Stimulated activated CD8-positive, alpha-beta memory T cell treated with anti-CD3 and anti-CD28 coated beads, Interleukin-2, amount 100 ng/mL, for 48 hours (primary cell): ENCODE data around the gene PRKCA.

Source experiments
- DNase-seq, 2 donors: peaks; one replicate each; pipeline ENCODE4 v3.0.0-alpha.2; 2020; ENCODE audit warnings: low read depth in 2 of 2

Gene PRKCA

DNA sequence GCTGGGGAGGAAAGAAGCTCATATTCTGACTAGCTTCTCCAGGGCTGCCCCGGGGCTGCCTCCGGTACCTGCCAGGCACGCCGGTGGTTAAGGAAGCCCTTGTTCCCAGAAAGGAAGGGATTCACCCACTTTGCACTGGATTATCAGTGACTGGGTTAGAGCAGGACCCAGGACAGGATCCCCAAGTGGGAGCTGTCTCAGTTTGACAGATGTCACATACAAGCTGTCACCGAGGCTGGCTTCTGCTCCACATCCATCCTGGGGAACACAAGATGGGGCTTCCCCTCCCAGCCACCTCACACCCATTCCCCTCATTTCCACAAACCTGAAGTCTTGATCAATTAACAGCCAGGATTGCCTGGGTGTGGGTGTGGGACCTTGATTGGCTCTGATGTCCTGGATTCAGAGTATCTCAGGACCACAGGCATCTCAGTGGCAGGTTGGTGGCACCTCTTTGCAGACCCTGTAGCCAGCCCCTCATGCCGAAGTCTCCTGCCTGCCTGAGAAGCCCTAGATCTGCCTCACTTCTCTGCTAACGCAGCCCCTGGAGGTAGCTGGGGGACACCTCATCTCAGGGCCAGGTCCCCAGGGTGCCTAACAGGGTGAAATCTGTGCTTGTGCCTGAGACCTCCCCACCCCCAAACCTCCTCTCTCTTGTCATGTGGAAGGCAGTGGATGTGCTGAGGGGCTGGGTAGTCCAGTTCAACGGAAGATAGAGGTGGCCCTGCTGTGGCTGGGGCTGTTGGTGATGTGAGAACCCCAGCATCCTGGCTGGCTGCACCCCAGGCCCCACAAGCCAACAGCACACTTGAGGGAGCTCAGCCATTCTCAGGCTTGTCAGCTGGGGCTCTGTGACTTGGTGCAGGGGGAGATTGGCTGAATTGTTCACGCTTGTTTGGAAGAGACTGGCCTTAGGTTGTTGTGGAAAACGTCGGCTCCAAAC lies 533.9 kb downstream of the PRKCA start:
- DNase-seq: no peak

DNA sequence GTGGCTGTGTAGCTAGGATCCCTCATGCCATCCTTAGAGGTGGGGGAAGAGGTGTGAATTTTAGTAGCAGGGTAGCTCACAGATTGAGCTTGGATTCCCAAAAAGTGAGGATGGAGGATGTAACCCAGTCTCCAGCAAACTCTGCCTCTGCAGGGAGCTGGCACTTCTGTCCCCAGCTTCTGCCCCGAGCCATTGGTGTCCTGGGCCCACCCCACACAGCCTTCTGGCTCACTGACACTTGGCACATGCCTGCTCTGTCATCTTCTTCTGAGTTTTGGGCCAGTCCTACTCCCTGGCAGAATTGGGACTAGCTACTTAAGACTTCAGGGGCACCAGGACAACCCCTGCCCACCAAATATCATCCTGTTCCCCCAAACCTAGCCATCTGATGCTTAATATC lies 534.8 kb downstream of the PRKCA start:
- no peak for DNase-seq

DNA sequence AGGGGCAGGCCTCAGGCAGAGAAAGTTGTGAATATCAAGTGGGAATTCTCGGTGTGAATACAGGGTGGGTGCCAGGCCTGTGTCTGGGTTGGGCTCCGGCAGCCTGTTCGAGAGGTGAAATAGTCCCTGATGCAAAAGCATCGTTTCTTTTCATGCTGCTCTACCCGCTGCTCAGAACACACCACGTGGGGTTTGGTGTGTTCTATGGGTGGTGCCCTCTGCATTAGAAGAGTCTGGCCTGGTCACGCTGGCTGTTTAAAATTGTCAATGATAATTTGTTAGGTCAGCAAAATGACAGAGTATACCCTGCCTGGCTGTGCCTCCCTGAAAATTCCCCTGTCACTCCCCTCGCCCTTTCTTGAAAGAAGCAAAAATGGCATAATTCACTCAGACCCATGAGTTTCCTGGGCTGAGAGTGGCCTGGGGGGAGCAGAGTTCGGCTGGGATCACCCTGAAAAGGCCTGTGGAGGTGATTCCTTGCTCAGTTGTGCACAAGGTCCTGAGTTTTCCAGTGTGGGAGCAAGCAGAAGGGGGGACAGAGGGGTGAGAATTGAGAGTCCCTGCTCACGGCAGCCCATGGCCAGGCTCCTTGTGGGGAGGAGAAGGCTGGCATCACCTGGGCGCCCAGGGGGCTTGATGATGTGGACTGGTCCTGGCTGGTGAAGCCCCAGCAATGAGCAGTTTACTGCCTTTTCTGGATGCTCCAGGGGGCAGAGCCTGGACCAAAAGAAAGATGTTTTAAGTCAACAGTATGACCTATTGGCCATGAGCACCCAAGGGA lies 535.7 kb downstream of the PRKCA start:
- no peak for DNase-seq

- DNase-seq: no peak
Measured at GRCh38 chr17:66839616-66840015, 537.2 kb downstream of the PRKCA start.

- no peak for DNase-seq
Measured at GRCh38 chr17:66840061-66840460, 537.6 kb downstream of the PRKCA start.

DNA sequence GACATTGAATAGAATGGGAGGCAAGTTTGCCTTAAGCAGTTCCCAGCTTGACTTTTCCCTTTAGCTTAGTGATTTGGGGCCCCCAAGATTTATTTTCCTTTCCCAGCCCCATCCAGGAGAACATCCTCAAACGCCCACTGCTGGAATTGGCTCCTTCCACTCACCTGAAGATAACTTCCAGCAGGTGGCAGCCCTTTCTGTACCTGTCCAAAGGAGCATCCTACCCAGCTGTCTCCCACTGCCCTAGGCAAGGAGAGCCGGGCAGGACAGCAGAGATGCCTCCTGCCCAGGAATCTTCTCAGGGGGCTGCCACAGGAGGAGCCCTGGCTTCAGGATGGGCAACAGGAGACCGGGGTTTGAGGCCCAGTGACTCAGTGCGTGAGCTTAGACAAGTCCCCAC lies 538.9 kb downstream of the PRKCA start:
- DNase-seq: no peak

DNA sequence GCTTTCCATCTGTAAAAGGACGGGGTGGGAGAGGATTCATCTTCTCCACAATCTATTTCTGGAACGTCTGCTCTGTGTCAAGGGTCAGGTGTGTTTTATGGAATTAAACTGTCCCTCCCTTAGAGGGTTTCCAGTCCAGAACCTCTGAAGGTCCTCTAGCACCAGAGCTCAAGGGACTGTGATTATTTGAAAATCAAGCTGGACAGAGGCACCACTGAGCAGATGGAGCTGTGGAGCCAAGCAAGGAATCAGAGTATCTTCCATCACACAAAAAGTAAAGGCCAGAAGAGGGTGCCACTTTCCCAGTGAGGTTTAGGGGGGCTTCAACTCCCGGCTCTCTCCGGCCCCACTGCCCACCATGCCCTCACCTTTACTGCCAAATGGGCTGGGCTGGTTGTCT lies 539.3 kb downstream of the PRKCA start:
- DNase-seq: no peak

GRCh38 chr17:66842505-66842904 lies 540.1 kb downstream of the PRKCA start:
- no peak for DNase-seq

DNA sequence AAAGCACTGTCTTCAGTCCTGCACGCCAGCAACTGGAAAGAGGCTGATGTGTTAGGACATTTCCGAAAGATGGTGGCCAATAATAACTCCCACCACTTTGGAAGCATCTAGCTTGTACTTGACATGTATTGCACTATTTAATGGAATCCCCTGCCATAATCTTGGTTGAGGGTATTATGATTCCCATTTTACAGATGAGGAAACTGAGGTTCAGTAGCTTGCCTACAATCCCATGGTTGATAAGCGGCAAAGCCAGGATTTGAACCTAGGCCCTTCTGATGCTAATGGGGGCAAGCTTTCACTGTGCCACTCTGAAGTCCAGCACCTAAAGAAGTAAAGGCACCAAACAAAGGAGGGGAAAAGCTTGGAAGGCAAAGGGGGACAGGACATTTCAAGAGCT lies 540.5 kb downstream of the PRKCA start:
- DNase-seq: no peak

DNA sequence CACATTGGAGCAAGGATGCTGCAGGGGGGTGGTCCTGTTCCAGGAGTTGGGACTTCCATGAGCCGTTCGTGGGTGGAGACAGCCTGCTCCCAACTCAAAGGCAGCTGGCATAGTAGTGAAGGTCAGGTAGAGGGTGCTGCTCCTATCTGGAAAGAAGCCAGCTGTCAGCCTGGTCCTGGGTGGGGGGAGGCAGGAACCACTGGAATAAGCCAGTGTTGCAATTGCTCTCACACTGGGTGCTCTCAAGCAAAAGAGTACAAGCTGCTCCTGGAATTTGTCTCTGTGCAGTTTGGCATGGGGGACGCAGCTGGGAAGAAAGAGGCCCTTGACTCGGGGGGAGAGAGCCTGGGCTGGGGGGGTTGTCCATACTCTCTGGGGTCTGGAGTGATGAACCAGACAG lies 541.2 kb downstream of the PRKCA start:
- DNase-seq: no peak

- no peak for DNase-seq
Measured at GRCh38 chr17:66847704-66848103, 545.3 kb downstream of the PRKCA start.

GRCh38 chr17:66848496-66848895 lies 546.1 kb downstream of the PRKCA start:
- DNase-seq: no peak

DNA sequence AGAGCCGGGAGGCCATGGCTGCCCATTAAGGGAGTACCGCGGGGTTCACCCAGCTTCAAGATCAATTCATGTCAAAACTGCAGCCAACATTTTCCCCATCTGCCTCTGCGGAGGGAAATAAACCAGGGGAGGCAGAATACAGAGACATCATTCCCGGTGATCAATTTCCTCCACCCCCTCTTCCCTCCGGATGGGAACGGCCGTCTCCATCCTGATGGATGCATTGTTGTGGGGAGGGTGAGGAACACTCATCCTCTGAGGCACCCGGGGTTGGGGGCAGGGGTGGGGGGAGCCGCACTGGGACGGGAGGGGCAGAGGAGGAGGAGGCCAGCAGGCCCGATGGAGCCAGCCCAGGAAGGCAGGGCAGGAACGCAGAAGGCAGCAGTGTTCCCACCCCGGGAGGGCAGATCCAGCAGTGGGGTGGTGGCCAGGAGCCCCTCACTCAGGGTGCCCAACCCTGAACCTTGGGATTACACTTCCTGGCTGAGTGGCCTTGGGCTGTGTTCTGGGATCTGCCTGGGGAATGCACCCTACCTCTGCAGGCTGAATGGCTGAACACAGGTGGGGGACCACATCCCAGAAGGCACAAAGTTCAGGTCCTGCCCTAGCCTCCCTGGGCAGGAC lies 546.7 kb downstream of the PRKCA start:
- DNase-seq: no peak

- no peak for DNase-seq
Measured at GRCh38 chr17:66849851-66850580, 547.6 kb downstream of the PRKCA start.

DNA sequence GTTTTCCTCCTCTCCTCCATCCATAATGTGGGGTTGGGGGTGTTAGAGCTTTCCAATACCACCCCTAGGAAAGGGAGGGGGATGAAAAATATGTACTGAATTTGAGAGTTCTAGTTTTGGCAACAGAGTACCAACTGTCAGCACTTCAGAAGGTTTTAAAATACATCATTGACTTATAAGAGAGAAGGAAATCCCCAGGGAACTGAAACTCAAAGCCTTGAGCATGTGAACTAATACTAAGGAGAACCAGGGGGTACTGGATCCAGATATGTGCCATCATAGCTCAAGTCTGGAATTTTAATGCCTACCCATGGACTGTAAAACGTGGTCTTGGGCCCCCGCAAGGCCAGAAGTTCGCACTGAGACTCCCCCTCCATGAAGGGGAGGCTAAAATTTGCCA lies 548.3 kb downstream of the PRKCA start:
- DNase-seq: no peak

- DNase-seq: peak; percentile 17 to 36
Measured at GRCh38 chr17:66855204-66855603, 552.8 kb downstream of the PRKCA start.

DNA sequence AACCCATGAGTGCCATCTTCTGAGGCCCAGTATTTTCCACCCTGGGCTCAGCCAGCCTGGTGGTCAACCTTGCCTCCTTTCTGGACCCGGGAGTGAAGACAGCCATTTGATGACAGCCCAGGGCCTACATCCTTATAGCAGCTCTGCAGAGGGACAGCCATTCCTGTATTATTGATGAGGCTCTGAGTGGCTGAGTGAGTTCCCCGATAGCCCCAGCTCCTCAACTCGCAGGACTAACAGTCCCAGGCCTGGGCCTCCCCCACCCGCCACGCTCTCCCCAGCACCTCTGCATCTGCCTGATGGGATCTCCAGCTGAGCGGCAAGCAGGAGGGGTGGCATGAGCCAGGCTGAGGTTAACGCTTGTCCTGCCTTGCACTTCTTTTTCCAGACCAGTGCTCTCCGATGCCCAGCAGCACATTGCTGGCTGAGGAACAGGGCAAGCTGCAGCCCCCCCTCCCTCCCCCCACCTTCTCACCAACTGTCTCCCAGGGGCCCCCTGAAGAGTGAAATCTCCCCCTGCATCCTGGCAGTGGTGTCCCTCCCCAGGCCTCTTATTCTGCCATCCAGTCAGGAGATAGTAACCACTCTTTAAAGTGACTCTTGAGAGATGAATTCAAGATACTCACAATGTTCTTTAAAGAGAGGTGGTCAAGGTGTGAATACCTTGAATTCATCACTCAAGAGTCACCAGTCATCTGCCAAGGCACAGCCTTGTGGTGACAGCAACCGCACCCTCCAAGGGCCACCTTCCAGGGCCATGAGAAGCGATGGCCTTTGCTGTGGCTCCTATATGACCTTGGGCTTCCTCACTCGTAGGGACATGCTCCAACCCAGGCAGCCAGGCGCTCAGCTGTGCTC lies 556.0 kb downstream of the PRKCA start:
- no peak for DNase-seq

DNA sequence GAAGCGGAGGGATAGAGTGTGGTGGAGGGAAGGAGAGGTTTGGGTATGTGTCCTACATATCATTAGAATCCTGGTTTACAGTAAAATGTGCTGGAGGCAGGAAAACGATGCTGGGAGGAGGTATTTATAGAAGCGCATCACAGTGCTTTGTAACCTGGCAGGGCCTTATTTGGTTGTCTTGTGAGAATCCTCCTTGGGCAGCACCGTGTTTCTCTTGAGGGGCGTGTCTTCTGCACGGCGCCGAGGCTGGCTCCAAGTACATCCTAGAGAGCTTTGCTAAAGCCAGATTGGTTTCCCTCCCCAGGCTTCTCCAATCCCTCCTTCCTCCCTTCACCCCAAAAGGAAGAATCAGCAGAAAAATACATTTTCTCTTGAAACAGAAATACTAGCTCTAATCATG lies 556.9 kb downstream of the PRKCA start:
- DNase-seq: no peak

DNA sequence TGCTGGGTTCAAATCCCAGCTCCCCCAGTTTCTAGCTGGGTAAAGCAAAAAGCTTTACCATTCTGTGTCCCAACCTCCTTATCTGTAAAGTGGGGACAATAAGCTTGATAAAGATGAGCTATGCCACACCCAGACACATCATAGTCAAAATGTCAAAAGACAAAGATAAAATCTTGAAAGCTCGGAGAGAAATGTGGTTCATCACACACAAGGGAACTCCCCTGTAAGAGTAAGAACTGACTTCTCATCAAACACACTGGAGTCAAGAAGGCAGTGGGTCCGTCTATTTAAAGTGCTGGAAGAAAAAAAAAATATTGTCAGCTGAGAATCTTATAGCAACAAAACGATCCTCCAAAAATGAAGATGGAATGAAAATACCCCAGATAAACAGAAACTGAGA lies 557.8 kb downstream of the PRKCA start:
- no peak for DNase-seq
